ENCODE results near the gene ALG1.

ALG1 gene

DNA sequence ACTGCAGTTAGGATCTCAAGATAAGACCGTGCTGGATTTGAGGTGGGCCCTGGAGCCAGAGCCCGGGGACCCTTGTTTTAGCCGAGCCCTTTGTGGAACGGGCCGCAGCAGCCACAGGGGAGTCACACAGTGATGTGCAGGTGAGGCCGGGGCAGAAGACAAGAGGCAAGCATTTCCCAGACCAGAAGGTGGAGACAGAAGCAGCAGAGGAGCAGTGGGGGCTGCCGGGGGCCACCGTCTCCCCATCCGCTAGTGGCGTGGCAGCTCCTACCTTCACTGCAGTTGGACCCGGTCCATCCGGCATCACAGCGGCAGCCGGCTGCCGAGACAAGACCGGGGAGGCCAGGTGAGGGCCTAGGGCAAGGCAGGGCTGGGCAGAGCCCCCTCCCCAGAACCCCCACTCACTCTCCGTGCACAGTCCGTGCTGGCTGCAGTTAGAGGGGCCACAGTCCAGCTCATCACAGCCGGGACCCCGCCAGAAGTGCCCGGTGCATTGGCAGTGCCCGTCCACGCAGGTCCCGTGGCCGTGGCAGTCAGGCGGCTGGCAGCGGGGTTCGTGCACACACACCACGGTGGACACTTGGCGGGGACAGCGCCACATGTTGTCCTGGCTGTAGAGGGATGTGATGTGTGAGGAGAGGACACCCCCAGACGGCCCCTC, 43.9 kb upstream of the ALG1 start:
- H3K4me1 ChIP-seq (ENCODE audit: low read length), result no peaks in the 10 kb centered on the region
- H3K79me2 ChIP-seq (ENCODE audit: low read length), result no peaks in the 10 kb centered on the region
- H4K20me1 ChIP-seq (ENCODE audit: insufficient read depth, low read length), result no peaks in the 10 kb centered on the region
- no peaks in the 10 kb centered on the region for H3F3A ChIP-seq (ENCODE audit: insufficient read depth, low read length)
- H3K9me2 ChIP-seq (replicated peaks; ENCODE audit: insufficient read depth, low read length), result no peaks in the 10 kb centered on the region
- no peak overlapping the region for H3K9ac ChIP-seq (ENCODE audit: low read length)
- H3K4me2 ChIP-seq (ENCODE audit: low read depth, low read length), result no peak overlapping the region
- H3K36me3 ChIP-seq (replicated peaks; ENCODE audit: insufficient read depth, low read length), result no peaks in the 10 kb centered on the region
- TF ChIP-seq CTCF (IDR thresholded peaks at IDR 0.05; ENCODE audit: low read length), result no peak
- no peak for TF ChIP-seq EZH2phosphoT487 (IDR thresholded peaks at IDR 0.05; ENCODE audit: low read length)
- TF ChIP-seq EZH2 (optimal IDR thresholded peaks at IDR 0.05; ENCODE audit: low read depth, low read length), result no peak
- peaks cover 11% of the 10 kb centered on the region for H3K27me3 ChIP-seq (replicated peaks; ENCODE audit: insufficient read depth, low read length)
- no peak for DNase-seq
- no peaks in the 10 kb centered on the region for H3K9me3 ChIP-seq (replicated peaks; ENCODE audit: insufficient read depth, low read length)
- H3K27ac ChIP-seq (ENCODE audit: low read length), result no peak overlapping the region
- H3K4me3 ChIP-seq (ENCODE audit: low read length), result no peak overlapping the region
- H2AFZ ChIP-seq (ENCODE audit: low read length), result no peak overlapping the region

- Histone ChIP-seq H3K9me2 (replicated peaks; ENCODE audit: insufficient read depth, low read length) (no peaks in the 10 kb centered on the region), H3K4me2 (ENCODE audit: low read depth, low read length) (no peak overlapping the region), H3K9me3 (replicated peaks; ENCODE audit: insufficient read depth, low read length) (no peaks in the 10 kb centered on the region), H3K4me1 (ENCODE audit: low read length) (no peaks in the 10 kb centered on the region), H3K36me3 (replicated peaks; ENCODE audit: insufficient read depth, low read length) (no peaks in the 10 kb centered on the region), H4K20me1 (ENCODE audit: insufficient read depth, low read length) (no peaks in the 10 kb centered on the region), H3K4me3 (ENCODE audit: low read length) (no peak overlapping the region), H3F3A (ENCODE audit: insufficient read depth, low read length) (no peaks in the 10 kb centered on the region), H3K27me3 (replicated peaks; ENCODE audit: insufficient read depth, low read length) (no peaks in the 10 kb centered on the region), H3K9ac (ENCODE audit: low read length) (no peak overlapping the region), H2AFZ (ENCODE audit: low read length) (no peak overlapping the region), H3K27ac (ENCODE audit: low read length) (no peak overlapping the region), H3K79me2 (ENCODE audit: low read length) (no peaks in the 10 kb centered on the region)
- DNase-seq, result no peak
- TF ChIP-seq EZH2 (optimal IDR thresholded peaks at IDR 0.05; ENCODE audit: low read depth, low read length), result no peak
These were observed 42.6 kb upstream of the ALG1 start for GRCh38 chr16:5028950-5029475.

DNA sequence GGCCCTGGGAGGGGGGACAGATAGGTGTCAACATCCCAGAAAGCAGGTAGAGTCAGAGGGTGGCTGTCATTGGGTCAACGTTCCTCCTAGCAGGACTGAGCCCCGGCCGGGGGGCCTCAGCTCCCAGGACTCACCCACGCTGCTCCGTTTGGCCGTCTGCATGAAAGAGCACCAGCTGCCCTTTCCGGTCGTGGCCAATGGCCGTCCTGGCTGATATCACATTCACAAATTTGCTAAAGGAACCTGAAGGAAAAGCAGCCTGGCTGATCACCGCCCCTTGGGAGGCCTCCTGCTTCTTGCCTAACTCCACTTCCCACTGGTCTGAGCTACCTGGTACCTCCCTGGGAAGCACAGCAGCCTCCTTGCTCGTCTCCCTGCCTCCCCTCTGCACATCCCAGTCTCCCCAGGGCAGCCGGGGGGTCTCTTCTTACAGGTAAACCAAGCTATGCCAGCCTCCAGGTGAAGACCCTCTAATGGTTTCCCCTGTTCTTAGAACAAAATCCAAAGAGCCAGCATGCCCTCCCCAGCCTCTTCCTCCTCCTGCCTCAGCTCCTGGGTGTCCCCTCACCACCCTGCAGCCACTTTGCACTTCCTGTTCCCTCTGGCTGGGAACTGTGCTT, 41.3 kb upstream of the ALG1 start:
- Histone ChIP-seq H3K27me3 (replicated peaks; ENCODE audit: insufficient read depth, low read length) (no peaks in the 10 kb centered on the region), H3K4me3 (ENCODE audit: low read length) (no peak overlapping the region), H4K20me1 (ENCODE audit: insufficient read depth, low read length) (no peaks in the 10 kb centered on the region), H3K36me3 (replicated peaks; ENCODE audit: insufficient read depth, low read length) (no peaks in the 10 kb centered on the region), H3K9me2 (replicated peaks; ENCODE audit: insufficient read depth, low read length) (no peaks in the 10 kb centered on the region), H3K4me2 (ENCODE audit: low read depth, low read length) (no peak overlapping the region), H3K9ac (ENCODE audit: low read length) (no peak overlapping the region), H3K9me3 (replicated peaks; ENCODE audit: insufficient read depth, low read length) (no peaks in the 10 kb centered on the region), H3F3A (ENCODE audit: insufficient read depth, low read length) (no peaks in the 10 kb centered on the region), H2AFZ (ENCODE audit: low read length) (no peak overlapping the region), H3K4me1 (ENCODE audit: low read length) (peaks cover 4% of the 10 kb centered on the region; the same call in 1 of the 2 replicates), H3K79me2 (ENCODE audit: low read length) (no peaks in the 10 kb centered on the region), H3K27ac (ENCODE audit: low read length) (no peak overlapping the region)
- TF ChIP-seq CTCF (IDR thresholded peaks at IDR 0.05; ENCODE audit: low read length), result no peak
- TF ChIP-seq EZH2phosphoT487 (IDR thresholded peaks at IDR 0.05; ENCODE audit: low read length), result no peak
- no peak for TF ChIP-seq EZH2 (optimal IDR thresholded peaks at IDR 0.05; ENCODE audit: low read depth, low read length)
- no peak for DNase-seq

DNA sequence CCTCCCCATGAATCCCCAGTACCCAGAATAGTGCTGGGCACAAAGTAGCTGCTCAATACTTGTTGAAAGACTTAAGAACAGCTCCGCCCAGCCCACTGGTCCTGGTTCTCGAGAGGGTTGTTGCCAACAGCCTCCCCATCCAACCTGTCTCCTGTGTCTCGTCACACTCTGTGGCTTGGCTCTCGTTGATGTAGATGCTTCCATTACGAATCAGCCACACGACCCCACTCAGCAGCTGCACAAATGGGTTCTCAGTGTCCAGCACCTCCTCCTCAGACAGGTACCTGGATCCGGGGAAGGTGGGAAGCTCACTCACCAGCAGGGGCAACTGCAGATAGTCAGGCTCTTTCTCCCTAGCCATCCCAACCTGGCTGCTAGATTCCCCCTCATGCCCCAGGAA, 40.0 kb upstream of the ALG1 start:
- H3K27me3 ChIP-seq (replicated peaks; ENCODE audit: insufficient read depth, low read length), result no peaks in the 10 kb centered on the region
- no peaks in the 10 kb centered on the region for H3K9me3 ChIP-seq (replicated peaks; ENCODE audit: insufficient read depth, low read length)
- H3K4me2 ChIP-seq (ENCODE audit: low read depth, low read length), result no peak overlapping the region
- H3K79me2 ChIP-seq (ENCODE audit: low read length), result no peaks in the 10 kb centered on the region
- no peak overlapping the region for H3K27ac ChIP-seq (ENCODE audit: low read length)
- TF ChIP-seq EZH2phosphoT487 (IDR thresholded peaks at IDR 0.05; ENCODE audit: low read length), result no peak
- TF ChIP-seq CTCF (IDR thresholded peaks at IDR 0.05; ENCODE audit: low read length), result no peak
- no peak for TF ChIP-seq EZH2 (optimal IDR thresholded peaks at IDR 0.05; ENCODE audit: low read depth, low read length)
- H4K20me1 ChIP-seq (ENCODE audit: insufficient read depth, low read length), result no peaks in the 10 kb centered on the region
- H3K36me3 ChIP-seq (replicated peaks; ENCODE audit: insufficient read depth, low read length), result no peaks in the 10 kb centered on the region
- no peak overlapping the region for H3K9ac ChIP-seq (ENCODE audit: low read length)
- H3K9me2 ChIP-seq (replicated peaks; ENCODE audit: insufficient read depth, low read length), result no peaks in the 10 kb centered on the region
- H3K4me3 ChIP-seq (ENCODE audit: low read length), result no peak overlapping the region
- no peak overlapping the region for H2AFZ ChIP-seq (ENCODE audit: low read length)
- DNase-seq, result no peak
- H3F3A ChIP-seq (ENCODE audit: insufficient read depth, low read length), result no peaks in the 10 kb centered on the region
- H3K4me1 ChIP-seq (ENCODE audit: low read length), result peaks cover 5% of the 10 kb centered on the region; the same call in 1 of the 2 replicates
